ENCODE measurements around the gene CLSTN1.
"Not testable (repeated sequence)": the region's sequence is repeated elsewhere in the genome, so short reads cannot be mapped to it uniquely, and the experiment has no call there.

CLSTN1 gene

DNA sequence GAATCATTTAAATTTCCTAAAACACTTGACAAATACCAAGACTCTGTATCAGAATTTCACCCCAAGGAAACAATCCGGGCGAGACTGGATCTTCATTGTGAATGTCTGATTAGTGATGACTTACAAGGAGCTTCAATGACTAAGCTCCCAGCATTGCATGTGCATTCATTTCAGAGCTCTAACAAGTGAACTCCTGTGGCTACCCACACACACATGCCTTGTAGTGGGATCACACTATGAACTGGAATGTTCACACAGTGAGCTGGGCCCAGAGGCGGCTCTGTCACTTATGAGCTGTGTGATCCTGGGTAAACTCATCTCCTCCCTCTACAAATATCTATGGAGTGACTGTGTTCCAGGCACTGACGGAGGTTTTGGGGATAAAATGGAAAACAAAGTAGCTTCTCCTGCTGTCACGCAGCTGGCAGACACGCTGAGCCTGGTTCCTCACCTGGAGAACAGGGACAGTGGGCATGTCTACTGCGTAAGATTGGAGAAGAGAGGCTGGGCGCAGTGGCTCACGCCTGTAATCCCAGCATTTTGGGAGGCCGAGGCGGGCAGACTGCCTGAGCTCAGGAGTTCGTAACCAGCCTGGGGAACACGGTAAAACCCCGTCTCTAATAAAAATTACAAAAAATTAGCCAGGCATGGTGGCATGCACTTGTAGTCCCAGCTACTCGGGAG, 56.9 kb downstream of the CLSTN1 start:
- H3K4me3 ChIP-seq (ENCODE audit: low read depth, low read length), result no peak overlapping the region
- no peak for DNase-seq (ENCODE audit: low read depth)
- no peak for TF ChIP-seq CTCF (IDR thresholded peaks at IDR 0.05; ENCODE audit: low read depth, low read length, missing control alignments)

DNA sequence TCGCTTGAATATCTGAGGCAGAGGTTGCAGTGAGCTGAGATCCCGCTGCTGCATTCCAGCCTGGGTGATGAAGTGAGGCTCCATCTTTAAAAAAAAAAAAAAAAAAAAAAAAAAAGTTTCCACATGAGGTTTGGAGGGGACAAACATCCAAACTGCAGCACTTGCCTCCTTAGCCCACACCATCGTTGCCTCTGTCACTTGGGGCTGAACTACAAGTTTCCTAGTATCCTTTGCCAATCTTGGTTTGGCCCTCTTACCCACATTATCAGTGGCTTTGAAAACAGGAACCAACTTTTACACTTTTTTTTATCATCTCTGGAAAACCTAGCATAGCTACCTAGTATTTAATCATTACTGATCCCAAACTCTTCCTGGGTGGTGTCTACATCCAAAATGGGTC, 59.2 kb downstream of the CLSTN1 start:
- no peak overlapping the region for H3K4me3 ChIP-seq (ENCODE audit: low read depth, low read length)
- no peak for DNase-seq (ENCODE audit: low read depth)
- TF ChIP-seq CTCF (IDR thresholded peaks at IDR 0.05; ENCODE audit: low read depth, low read length, missing control alignments), result no peak

- no peak for DNase-seq (ENCODE audit: low read depth)
- no peak for TF ChIP-seq CTCF (IDR thresholded peaks at IDR 0.05; ENCODE audit: low read depth, low read length, missing control alignments)
- no peak overlapping the region for H3K4me3 ChIP-seq (ENCODE audit: low read depth, low read length)
These were observed 59.9 kb downstream of the CLSTN1 start for GRCh38 chr1:9763914-9764313.

- H3K4me3 ChIP-seq (ENCODE audit: low read depth, low read length); DNase-seq (ENCODE audit: low read depth): not testable (repeated sequence)
These were observed 61.3 kb downstream of the CLSTN1 start for GRCh38 chr1:9762446-9762845.

DNA sequence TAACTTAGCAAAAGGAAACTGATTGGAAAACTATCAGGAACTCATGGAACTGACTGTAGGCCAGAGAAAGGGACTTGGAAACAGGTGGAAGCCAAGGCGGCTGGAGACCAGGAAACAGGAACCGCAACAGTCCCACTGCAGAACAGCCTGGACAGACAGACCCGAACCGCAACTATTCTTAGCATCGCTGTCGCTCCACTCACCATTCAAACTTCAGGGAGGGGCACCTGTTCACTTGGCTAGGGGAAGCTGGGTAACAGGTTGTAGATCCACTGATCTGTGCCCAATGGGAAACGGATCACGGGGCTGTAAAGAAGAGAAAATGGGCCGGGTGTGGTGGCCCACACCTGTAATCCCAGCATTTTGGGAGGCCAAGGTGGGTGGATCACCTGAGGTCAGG, 61.9 kb downstream of the CLSTN1 start:
- DNase-seq (ENCODE audit: low read depth), result no peak
- no peak for TF ChIP-seq CTCF (IDR thresholded peaks at IDR 0.05; ENCODE audit: low read depth, low read length, missing control alignments)
- no peak overlapping the region for H3K4me3 ChIP-seq (ENCODE audit: low read depth, low read length)

DNA sequence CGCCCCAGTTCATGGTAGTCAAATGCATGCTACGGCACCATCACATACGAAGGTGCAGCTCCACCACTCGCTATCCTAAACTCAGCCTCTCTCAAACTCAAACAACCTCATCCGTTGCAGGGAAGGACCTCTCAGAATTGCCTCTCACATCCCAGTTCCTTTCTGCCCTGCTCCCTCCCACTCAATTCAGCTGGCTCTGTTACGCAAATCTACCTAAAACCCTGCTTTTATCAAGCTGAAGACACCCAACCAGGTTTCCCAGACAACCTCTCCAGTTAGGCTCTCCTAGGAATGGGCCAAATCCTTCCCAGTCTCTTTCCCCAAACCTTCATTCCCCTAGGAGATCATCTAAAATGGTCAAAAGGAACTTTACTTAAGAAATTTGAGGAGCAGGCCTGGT, 62.9 kb downstream of the CLSTN1 start:
- no peak for TF ChIP-seq CTCF (IDR thresholded peaks at IDR 0.05; ENCODE audit: low read depth, low read length, missing control alignments)
- no peak for DNase-seq (ENCODE audit: low read depth)
- no peak overlapping the region for H3K4me3 ChIP-seq (ENCODE audit: low read depth, low read length)

DNA sequence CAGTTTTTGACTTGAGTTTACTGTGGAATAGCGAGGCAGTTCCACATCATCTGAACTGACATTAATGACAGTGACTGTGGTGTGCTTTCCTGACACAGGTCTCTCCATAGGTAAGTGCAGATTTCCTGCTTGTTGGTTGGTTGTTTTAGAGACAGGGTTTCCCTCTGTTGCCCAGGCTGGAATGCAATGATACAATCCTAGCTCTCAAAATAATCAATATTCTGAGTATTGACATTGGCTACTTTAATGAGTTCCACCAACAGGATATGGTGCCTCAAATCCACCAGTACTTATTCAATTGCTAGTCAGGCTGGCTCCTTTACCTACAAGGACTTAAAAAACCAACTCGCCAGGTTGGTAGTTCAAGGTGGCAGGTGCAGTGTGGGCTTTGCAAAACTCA, 63.8 kb downstream of the CLSTN1 start:
- no peak for TF ChIP-seq CTCF (IDR thresholded peaks at IDR 0.05; ENCODE audit: low read depth, low read length, missing control alignments)
- no peak for DNase-seq (ENCODE audit: low read depth)
- no peak overlapping the region for H3K4me3 ChIP-seq (ENCODE audit: low read depth, low read length)

Measured in GM12864 (cell line).